Right ventricle myocardium inferior (tissue), 1 donor: Measurements from ENCODE around the gene GPS2. TPM values are rescaled to one million over a fixed set of nuclear protein-coding genes. Genes with fewer than 3 reads are reported as not detected.

Experiments
- ATAC-seq: fragments of 200-7000 bp; cut with Tn5 transposase; one replicate; pipeline ENCODE4 v1.9.1; 2020; ENCODE audit warnings: mild to moderate bottlenecking, moderate library complexity
- DNase-seq: peaks from one replicate; pipeline ENCODE4 v3.0.0; 2021; ENCODE audit errors: missing footprints
- intact Hi-C: fragments of 100-400 bp; cut with DNase I; formaldehyde crosslinking; loops from one replicate; pipeline ENCODE4 v1.11.0; 2022
- long read RNA-seq: library from polyadenylated mRNA; unstranded; transcript quantifications from one replicate; pipeline ENCODE4 v2.0.0, GENCODE V29; 2021
- total RNA-seq: library from RNA; stranded (reverse); fragmentation: NEBNext Ultra II Directional; extraction: Animal tissue kit (Norgen Biotek cat#: 25700); gene quantifications from one replicate; pipeline ENCODE4 v1.2.1, GENCODE V29; 2021
- donor health status: DM: no; HTN: yes; CAD: no; lungs with severe emphysema.

Gene GPS2, protein sequence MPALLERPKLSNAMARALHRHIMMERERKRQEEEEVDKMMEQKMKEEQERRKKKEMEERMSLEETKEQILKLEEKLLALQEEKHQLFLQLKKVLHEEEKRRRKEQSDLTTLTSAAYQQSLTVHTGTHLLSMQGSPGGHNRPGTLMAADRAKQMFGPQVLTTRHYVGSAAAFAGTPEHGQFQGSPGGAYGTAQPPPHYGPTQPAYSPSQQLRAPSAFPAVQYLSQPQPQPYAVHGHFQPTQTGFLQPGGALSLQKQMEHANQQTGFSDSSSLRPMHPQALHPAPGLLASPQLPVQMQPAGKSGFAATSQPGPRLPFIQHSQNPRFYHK
- 70.3 TPM for total RNA-seq
- long read RNA-seq, transcript GPS2-201 (11 exons, 1,379 nt): major isoform, 34 of 99 reads
- long read RNA-seq, transcript GPS2-202 (10 exons, 1,371 nt): minor isoform, 29 of 99 reads
- long read RNA-seq, partial matches to known transcripts: 5 of 99 reads
- long read RNA-seq, other reads (novel, unspliced or antisense): 29 of 99 reads

DNA sequence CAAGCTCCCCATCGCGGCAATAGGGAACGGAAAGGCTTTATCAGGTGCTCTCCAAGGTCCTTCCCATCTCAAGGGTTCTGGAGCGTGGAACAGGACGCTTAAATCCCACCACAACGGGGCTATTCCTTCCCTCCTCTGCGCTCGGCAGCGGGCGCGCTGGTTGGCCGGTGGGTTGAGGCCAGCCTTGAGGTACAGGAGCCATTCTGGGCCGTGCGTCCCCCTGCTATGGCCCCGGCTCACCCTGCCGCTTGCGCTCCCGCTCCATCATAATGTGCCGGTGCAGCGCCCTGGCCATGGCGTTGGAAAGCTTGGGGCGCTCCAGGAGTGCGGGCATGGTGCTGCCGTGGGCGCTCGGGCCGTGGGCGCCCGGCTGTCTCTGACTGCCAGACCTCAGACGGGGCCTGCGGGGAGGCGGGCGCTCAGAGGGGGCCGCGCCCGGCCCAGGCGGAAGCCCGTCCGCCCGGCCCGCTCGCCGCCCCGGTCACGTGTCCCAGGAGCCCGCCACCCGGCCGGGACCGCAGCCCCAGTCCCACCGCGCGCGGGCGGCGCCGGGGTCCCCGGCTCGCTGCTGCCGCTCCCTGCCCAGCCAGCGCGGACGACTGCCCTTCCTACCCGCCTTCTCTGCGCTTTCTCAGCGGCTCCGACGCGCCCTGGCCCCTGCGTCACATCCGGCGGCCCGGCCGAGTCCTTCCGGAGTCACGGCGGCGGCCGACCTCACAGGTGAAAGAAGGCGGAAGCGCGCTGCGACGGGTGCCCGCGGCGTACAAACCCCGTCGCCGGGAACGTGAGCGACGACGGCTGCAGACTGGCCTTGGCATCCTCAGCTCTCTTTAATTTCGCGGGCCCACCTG lies at the start of gene GPS2:
TSS of gene GPS2 (minus strand) at position 642 of the 851 bp plus-strand sequence. CDS start at position 334, 308 bp downstream.
- intact Hi-C loops: loop anchor here (1.0 to 5.0 kb wide), 2 partner anchors 14 to 77 kb away; partner anchors contain the start of genes NEURL4 and PLSCR3
- DNase-seq (peak; percentile 98), ATAC-seq (peak; percentile 86)

DNA sequence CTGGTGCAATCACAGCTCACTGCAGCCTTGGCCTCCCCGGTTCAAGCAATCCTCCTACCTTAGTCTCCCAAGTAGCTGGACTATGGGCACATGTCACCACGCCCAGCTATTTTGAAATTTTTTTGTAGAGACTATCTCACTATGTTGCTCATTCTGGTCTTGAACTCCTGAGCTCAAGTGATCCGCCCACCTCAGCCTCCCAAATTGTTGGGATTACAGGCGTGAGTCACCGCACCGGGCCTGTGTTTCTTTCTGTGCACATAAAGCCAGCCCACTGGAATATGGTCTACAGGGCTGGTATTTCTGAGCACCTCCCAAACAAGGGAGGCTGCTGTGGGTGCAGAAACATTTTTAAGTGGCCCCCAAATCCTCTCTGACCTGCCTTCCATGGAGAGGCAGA lies 48.2 kb upstream of the GPS2 start:
- DNase-seq (no peak), ATAC-seq (no peak)
- intact Hi-C loops: no loop called here

DNA sequence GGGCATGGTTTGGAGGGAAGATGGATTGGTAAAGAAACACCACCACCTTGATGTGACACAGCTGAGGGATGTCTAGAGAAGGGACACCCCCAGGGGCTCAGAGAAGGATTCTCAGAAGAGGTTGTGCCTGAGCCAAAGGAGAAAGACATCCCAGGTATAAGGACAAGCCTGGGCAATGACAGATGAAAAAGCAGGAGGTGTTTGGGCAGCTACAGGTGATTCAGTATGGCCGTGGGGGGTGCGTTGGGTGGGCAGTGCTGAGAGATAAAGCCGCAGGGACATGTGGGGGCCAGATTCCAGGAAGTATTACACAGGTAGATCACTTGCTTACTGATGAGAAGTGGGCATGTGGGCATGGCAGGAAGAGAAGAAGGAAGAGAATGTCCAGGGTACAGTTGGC lies 46.7 kb upstream of the GPS2 start:
- no peak for DNase-seq
- no peak for ATAC-seq
- intact Hi-C loops: no loop called here

DNA sequence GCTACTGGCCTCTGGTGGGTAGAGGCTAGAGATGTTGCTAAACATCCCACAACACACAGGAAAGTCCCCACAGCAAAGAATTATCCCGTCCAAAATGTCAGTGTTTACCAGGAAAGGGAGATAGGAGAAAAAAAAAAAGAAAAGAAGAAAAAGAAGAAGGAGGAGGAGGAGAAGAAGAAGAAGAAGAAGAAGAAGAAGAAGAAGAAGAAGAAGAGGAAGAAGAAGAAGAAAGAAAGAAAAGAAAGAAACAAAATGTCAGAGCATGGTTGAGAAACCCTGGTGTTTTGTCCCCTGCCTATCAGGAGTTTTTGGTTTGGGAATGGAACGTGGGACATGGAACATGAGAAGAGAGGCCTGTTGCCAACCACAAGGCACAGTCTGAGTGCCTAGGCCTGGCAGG lies 42.2 kb upstream of the GPS2 start:
- DNase-seq: no peak
- ATAC-seq: no peak
- intact Hi-C loops: loop anchor here (2.0 to 5.0 kb wide), 3 partner anchors 79 to 230 kb away; partner anchors contain the start of gene SENP3

DNA sequence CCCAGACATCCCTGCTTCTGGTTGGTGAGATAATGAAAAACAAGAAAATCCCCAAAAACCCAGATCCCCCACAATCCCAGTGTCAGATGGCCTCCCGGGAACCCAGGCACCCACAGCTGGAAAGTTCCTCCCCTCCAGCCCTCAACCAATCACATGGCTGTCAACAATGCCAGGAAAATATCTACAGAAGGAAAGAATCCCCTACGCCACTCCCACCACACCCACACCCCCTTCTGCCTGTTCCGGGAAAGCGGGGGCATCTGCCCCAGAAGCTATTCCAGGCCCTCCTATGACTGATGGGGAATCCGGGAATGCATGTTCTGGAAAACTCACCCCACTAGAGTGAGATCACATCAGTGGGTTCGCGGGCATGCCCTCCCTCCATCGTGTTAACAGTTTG lies 41.6 kb upstream of the GPS2 start:
- no peak for DNase-seq
- intact Hi-C loops: loop anchor here (2.0 to 5.0 kb wide), 3 partner anchors 80 to 231 kb away; partner anchors contain the start of gene SENP3
- ATAC-seq: no peak

DNA sequence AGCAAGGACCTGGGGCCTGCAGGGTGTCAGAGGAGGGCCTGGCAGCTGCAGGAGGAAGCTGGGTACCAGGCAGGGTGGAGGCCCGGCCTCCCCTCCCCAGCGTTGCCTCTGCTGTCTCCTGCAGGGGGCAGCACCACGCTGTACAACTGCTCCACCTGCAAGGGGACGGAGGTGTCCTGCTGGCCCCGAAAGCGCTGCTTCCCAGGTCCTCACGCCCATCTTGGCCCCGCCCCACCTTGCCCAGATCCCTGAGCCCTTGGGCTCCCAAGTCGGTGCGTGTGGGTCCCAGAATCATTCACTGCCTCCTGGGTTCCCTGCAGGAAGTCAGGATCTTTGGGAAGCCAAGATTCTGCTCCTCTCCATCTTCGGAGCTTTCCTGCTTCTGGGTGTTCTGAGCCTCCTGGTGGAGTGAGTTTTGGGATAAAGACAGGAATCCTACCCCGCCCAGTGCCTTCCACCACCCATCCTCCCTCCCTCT lies 41.0 kb upstream of the GPS2 start:
- ATAC-seq (peak; percentile 23), DNase-seq (peak; percentile 92)
- intact Hi-C loops: loop anchor here (2.0 to 5.0 kb wide), 3 partner anchors 81 to 231 kb away; partner anchors contain the start of gene SENP3

DNA sequence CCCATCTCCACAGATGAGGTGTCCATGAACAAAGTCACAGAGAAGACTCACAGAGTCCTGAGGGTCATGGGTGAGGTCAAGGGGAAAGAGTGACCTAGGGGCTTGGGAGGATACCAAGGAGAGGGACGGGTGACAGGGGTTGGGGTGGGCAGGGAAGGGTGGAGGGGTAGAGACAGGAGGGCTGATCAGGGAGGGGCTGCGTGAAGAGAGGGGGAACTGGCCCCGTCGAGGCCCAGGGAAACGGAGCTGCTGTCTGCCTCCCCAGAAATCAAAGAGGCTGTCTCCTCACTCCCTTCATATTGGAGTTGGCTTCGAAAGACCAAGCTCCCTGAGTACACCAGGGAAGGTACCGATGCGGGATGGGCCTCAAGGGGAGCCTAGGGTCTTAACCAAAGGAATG lies 40.4 kb upstream of the GPS2 start:
- ATAC-seq (no peak), DNase-seq (no peak)
- intact Hi-C loops: loop anchor here (5.0 kb wide), 1 partner anchor 232 kb away; no protein-coding TSS in a partner anchor

DNA sequence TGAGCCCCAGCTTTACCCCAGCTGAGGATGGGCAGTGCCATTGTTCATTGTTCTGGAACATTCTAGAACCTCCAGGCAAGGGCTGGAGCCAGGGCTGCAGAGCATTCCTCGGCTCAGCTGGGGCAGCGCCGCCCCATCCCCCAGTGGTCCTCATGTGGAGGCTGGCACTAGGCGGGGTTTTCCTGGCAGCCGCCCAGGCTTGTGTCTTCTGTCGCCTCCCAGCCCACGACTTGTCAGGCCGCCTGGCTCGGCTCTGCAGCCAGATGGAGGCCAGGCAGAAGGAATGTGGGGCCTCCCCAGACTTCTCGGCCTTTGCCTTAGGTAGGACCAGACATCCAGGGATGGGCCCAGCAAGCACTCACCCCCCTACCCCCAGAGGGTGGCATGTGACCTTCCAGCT lies 39.9 kb upstream of the GPS2 start, which contains the start of gene TMEM95:
TSS of gene TMEM95 (plus strand) at position 104 of the 400 bp plus-strand sequence. CDS start at position 153, 49 bp downstream.
- ATAC-seq (no peak), DNase-seq (peak; percentile 79)
- intact Hi-C loops: loop anchor here (5.0 kb wide), 1 partner anchor 232 kb away; no protein-coding TSS in a partner anchor

DNA sequence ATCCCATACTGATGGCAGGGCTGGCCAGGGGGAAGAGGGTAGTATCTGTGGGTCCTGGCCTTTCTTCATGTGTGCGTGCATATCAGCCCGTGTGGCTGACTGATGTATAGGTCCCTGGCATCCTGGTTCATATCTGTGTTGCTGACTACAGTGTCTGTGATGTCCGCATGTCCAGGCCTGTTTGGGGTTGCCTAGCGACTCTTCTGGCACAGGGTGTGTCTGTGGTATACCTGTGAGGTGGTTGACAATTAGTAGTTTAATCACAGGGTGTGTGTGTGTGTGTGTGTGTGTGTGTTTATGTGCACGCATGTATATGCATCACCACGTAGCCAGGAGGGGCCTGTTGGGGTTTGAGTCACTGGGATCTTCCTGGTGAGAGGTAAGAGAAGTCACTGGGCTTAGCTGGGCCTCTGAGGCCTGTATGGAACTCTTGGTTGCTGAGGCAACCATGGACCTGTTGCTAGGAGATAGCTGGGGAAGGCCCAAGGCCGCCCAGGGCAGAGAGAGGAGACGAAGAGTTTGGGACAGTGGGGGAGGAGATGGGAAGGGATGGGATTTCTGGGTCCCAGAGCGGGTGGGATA lies 39.2 kb upstream of the GPS2 start:
- no peak for ATAC-seq
- DNase-seq: no peak
- intact Hi-C loops: loop anchor here (5.0 kb wide), 1 partner anchor 102 kb away; the partner anchor contains the start of genes CTDNEP1 and ELP5

DNA sequence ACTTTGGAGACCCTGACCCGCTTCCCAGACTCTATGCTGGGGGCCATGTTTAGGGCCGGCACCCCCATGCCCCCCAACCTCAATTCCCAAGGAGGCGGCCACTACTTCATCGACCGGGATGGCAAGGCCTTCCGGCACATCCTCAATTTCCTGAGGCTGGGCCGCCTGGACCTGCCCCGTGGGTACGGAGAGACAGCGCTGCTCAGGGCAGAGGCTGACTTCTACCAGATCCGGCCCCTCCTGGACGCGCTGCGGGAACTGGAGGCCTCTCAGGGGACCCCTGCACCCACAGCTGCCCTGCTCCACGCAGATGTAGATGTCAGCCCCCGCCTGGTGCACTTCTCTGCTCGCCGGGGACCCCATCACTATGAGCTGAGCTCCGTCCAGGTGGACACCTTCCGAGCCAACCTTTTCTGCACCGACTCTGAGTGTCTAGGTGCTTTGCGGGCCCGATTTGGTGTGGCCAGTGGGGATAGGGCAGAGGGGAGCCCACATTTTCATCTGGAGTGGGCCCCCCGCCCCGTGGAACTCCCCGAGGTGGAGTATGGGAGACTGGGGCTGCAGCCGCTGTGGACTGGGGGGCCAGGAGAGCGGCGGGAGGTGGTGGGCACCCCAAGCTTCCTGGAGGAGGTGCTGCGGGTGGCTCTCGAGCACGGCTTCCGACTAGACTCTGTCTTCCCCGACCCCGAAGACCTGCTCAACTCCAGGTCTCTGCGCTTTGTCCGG lies 37.9 kb upstream of the GPS2 start:
- intact Hi-C loops: loop anchor here (5.0 kb wide), 1 partner anchor 101 kb away; the partner anchor contains the start of genes CTDNEP1 and ELP5
- ATAC-seq (no peak), DNase-seq (no peak)

DNA sequence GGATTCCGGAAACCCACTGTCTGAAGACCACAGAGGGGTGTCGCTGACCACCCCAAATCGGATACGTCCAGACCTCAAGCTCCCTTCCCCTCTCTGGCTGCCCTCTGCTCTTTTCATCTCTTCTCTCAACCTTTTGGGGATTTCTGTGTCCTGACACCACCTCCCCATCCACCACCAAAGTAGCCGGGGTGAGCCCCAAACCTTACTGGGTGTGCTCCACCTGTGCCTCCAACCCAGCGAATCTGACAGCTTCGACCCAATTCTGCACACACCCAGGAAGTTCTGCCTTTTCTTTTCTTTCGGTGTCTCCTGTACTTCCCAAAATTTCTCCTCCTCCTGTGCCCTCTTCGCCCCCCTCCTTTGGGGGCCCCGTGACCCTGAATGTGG lies 37.3 kb upstream of the GPS2 start:
- DNase-seq (no peak), ATAC-seq (no peak)
- intact Hi-C loops: loop anchor here (5.0 kb wide), 1 partner anchor 100 kb away; the partner anchor contains the start of genes CTDNEP1 and ELP5

DNA sequence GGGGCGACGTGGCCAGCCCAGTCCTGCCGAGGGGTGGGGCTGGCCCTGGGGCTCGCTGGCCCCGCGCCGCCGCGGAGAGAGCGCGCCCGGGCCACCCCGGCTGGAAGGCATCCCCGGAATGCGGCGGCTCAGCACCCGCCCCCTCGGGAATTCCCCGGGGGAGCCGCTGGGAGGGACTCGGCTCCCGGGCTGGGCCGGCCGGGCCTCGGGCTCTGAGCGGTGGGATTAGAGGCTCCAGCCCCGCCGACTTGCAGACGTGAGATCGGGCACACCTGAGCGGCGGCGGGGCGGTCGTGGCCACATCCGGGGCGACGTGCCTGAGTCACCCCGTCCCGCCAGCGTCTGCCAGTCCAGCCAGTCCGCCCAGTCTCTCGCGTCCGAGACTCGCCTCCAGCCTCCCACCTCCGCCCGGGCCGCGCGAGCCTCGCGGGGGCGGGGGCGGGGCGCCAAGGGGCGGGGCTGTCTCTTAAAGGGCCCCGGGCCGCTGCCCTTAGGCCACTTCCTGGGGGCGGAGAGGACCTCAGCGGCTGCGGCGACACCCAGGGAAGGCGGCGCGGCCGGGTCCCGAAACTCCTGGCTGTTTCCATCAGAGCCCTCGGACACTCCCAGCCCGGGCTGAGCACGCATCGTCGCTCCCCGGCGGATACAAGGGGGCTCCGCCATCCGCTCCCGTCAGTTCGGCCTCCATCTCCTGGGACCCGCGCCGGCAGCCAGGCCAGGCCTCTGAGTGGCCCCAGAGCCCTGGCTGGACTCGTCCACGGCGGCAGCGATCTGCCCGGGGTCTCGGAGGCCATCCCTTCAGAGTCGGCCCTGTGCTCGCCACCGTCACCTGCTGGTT lies 36.7 kb upstream of the GPS2 start, which contains the start of gene KCTD11:
TSS of gene KCTD11 (plus strand) at position 498 of the 838 bp plus-strand sequence.
- intact Hi-C loops: loop anchor here (2.0 to 5.0 kb wide), 3 partner anchors 43 to 133 kb away; partner anchors contain the start of genes CTDNEP1, ELP5, PLSCR3 and POLR2A
- ATAC-seq (peak; percentile 81), DNase-seq (peak; percentile 96)

DNA sequence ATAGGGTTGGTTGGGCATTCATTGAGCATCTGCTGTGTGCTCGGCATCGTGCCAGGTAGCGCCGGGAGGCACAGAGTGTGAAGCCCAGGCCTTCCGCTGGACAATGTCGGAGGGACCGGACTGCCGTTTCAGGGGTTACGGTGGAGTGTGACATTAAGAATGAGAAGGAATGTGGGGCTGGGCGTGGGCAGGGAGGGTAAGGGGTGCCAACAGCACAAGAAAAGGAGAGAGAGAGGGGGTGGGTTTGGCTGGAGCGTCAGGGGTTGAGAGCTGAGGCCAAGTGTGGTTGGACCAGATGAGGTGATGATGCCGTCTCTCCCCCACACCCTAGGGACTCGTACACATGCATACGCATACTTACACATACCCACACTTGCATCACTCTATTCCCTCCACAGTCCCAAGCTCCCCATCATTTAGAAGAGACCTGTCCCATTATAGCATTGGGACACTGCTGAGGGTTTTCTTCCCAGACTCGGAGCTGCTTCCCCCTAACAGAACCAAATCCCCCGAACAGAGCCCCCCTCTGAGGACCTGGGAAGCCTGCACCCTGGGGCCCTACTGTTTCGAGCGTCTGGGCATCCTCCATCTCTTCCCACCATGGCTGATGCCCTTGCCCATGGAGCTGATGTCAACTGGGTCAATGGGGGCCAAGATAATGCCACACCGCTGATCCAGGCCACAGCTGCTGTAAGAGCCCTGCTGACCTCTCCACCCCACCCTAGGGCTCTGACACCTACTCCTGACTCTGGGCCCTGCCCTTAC lies 33.5 kb upstream of the GPS2 start:
- no peak for DNase-seq
- ATAC-seq: no peak
- intact Hi-C loops: loop anchor here (1.0 kb wide), 1 partner anchor 19 kb away; the partner anchor contains the start of gene NEURL4

DNA sequence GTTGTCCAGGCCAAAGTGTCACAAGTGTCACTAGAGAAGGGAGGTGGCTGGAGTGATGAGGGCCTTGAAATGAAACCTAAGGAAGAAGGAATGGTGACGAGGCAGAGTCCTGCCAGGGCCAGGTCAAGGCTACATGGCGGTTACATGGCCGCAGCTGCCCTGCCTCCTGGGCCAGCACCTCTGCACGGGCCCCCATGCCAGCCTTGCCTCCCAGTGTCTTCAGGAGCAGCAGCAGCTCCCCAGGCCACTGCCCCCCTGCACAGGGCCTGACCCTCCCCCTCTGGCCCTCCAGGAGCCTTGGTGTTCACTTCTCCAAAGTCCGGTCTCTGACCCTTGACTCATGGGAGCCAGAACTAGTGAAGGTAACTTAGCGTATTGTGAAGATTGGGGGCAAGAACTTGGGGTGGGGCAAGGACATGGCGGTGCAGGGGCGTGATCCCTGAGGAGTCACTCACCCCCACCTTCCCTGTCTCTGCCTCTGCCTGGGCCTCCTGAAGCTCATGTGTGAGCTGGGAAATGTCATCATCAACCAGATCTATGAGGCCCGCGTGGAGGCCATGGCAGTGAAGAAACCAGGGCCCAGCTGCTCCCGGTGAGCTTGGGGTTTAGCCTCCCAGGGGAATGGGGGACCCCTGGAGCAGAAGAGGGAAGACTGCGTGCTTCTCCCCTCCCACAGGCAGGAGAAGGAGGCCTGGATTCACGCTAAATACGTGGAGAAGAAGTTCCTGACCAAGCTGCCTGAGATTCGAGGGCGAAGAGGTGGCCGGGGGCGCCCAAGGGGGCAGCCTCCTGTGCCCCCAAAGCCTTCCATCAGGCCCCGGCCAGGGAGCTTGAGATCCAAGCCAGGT lies 32.7 kb upstream of the GPS2 start:
- DNase-seq: no peak
- intact Hi-C loops: loop anchor here (2.0 kb wide), 1 partner anchor 67 kb away; the partner anchor contains the start of gene SLC2A4
- ATAC-seq: no peak
